Hepatocyte (in vitro differentiated cells): ENCODE measurements around the gene CCL17. TPM values are rescaled to one million over a fixed set of nuclear protein-coding genes. Genes with fewer than 3 reads are reported as not detected.

Experiments
- DNase-seq: peaks from one replicate; pipeline ENCODE4 v3.0.0-alpha.2; 2016; ENCODE audit warnings: low spot score
- H2AFZ ChIP-seq: fragments of 200-600 bp; sonication (generic); 2 replicates; pipeline ENCODE4 v1.6.0; 2016; ENCODE audit warnings: antibody characterized with exemption, mild to moderate bottlenecking
- H3K27ac ChIP-seq: fragments of 200-600 bp; sonication (generic); 2 replicates; pipeline ENCODE4 v1.5.1; 2016; ENCODE audit warnings: mild to moderate bottlenecking
- H3K27me3 ChIP-seq: fragments of 200-600 bp; sonication (generic); 2 replicates; pipeline ENCODE4 v1.6.1; 2016
- H3K36me3 ChIP-seq: fragments of 200-600 bp; sonication (generic); replicated peaks from 2 replicates; pipeline ENCODE4 v1.5.1; 2016; ENCODE audit warnings: low read depth; ENCODE audit not compliant: insufficient read depth
- H3K4me1 ChIP-seq: fragments of 200-600 bp; sonication (generic); 2 replicates; pipeline ENCODE4 v1.5.1; 2016; ENCODE audit warnings: mild to moderate bottlenecking, moderate library complexity; ENCODE audit not compliant: insufficient read depth
- H3K4me2 ChIP-seq: fragments of 200-600 bp; sonication (generic); 2 replicates; pipeline ENCODE4 v1.6.0; 2016
- H3K4me3 ChIP-seq: fragments of 200-600 bp; sonication (generic); 2 replicates; pipeline ENCODE4 v1.5.1; 2016; ENCODE audit warnings: mild to moderate bottlenecking
- H3K79me2 ChIP-seq: fragments of 200-600 bp; sonication (generic); 2 replicates; pipeline ENCODE4 v1.6.0; 2017; ENCODE audit warnings: mild to moderate bottlenecking
- H3K9me2 ChIP-seq: fragments of 200-600 bp; sonication (generic); replicated peaks from 2 replicates; pipeline ENCODE4 v1.6.0; 2017; ENCODE audit warnings: mild to moderate bottlenecking; ENCODE audit not compliant: insufficient read depth
- H3K9me3 ChIP-seq: fragments of 200-600 bp; sonication (generic); 2 replicates; pipeline ENCODE4 v1.5.1; 2016; ENCODE audit warnings: low read depth, mild to moderate bottlenecking
- H4K20me1 ChIP-seq: fragments of 200-600 bp; sonication (generic); 2 replicates; pipeline ENCODE4 v1.6.0; 2016; ENCODE audit warnings: mild to moderate bottlenecking; ENCODE audit not compliant: insufficient read depth, poor library complexity, severe bottlenecking
- CTCF ChIP-seq: fragments of 200-600 bp; sonication (generic); IDR thresholded peaks from 2 replicates; pipeline ENCODE4 v1.5.1; 2016; ENCODE audit warnings: antibody characterized with exemption, mild to moderate bottlenecking; ENCODE audit not compliant: poor library complexity
- EZH2 ChIP-seq: fragments of 200-600 bp; sonication (generic); IDR thresholded peaks from 2 replicates; pipeline ENCODE4 v1.6.1; 2016; ENCODE audit warnings: antibody characterized with exemption, mild to moderate bottlenecking, borderline replicate concordance
- EZH2phosphoT487 ChIP-seq: fragments of 200-600 bp; sonication (generic); IDR thresholded peaks from one replicate; pipeline ENCODE4 v1.6.1; 2018; ENCODE audit warnings: antibody characterized with exemption, mild to moderate bottlenecking, low read depth, moderate library complexity; ENCODE audit not compliant: unreplicated experiment, severe bottlenecking
- WGBS: methylation state at CpG from one replicate; pipeline ENCODE4 v1.1.6; 2016; ENCODE audit warnings: low lambda C conversion rate; ENCODE audit errors: missing lambda C conversion rate; 5-methylcytosine and 5-hydroxymethylcytosine counted together
- polyA plus RNA-seq: library from polyadenylated mRNA; unstranded; fragments of >200 nt; fragmentation: Nextera tagmentation; extraction: Ambion mirVana; gene quantifications from 2 replicates; pipeline ENCODE4 v1.2.1, GENCODE V29; 2016
- total RNA-seq: library from RNA; depleted of rRNA; stranded (reverse); fragments of >200 nt; gene quantifications from 2 replicates; pipeline ENCODE4 v1.2.3, GENCODE V29; 2014

Gene CCL17
- total and polyA plus RNA-seq, 2 experiments from 2014 or later = not detected

- Histone ChIP-seq H3K9me2 (no peaks in the 10 kb centered on the region), H3K36me3 (no peaks in the 10 kb centered on the region), H3K27ac (peak overlapping the region; percentile 89), H3K4me3 (peak overlapping the region; percentile 90), H3K79me2 (peaks cover 47% of the 10 kb centered on the region), H2AFZ (peak overlapping the region; percentile 67), H4K20me1 (no peaks in the 10 kb centered on the region), H3K27me3 (no peaks in the 10 kb centered on the region), H3K4me2 (peak overlapping the region; percentile 91), H3K9me3 (no peaks in the 10 kb centered on the region), H3K4me1 (peaks cover 10% of the 10 kb centered on the region)
- 3% methylated on average over 16 of the region's 16 CpGs for WGBS
- no peak for TF ChIP-seq EZH2phosphoT487
- TF ChIP-seq CTCF = no peak
- TF ChIP-seq EZH2 = no peak
- no peak for DNase-seq
These were observed 58.4 kb downstream of the CCL17 start for GRCh38 chr16:57462978-57463362.

- no peak overlapping the region for H3K27ac ChIP-seq
- TF ChIP-seq EZH2 (no peak), EZH2phosphoT487 (no peak), CTCF (no peak)
- H3K9me3 ChIP-seq = no peaks in the 10 kb centered on the region
- no peaks in the 10 kb centered on the region for H4K20me1 ChIP-seq
- H3K4me1 ChIP-seq = peaks cover 10% of the 10 kb centered on the region
- no peak for DNase-seq
- H3K9me2 ChIP-seq = no peaks in the 10 kb centered on the region
- no peaks in the 10 kb centered on the region for H3K36me3 ChIP-seq
- no peaks in the 10 kb centered on the region for H3K27me3 ChIP-seq
- WGBS = 95% methylated on average over 2 of the region's 2 CpGs
- peak overlapping the region; percentile 91 for H3K4me2 ChIP-seq
- H2AFZ ChIP-seq = no peak overlapping the region
- H3K79me2 ChIP-seq = peaks cover 53% of the 10 kb centered on the region
- no peak overlapping the region for H3K4me3 ChIP-seq
These were observed 60.0 kb downstream of the CCL17 start for GRCh38 chr16:57464523-57464922.

Other genes starting within 250 kb of the CCL17 start
- 73.2 and 79.7 TPM in 2 replicates for gene PSME3IP1, start 218.7 kb upstream of the CCL17 start, total RNA-seq
- gene PSME3IP1, start 218.7 kb upstream of the CCL17 start, polyA plus RNA-seq = 62.6 and 64.2 TPM in 2 replicates
- gene RSPRY1, start 218.4 kb upstream of the CCL17 start, total RNA-seq = 52.7 and 57.5 TPM in 2 replicates
- 42.3 and 52.7 TPM in 2 replicates for gene RSPRY1, start 218.4 kb upstream of the CCL17 start, polyA plus RNA-seq
- gene ARL2BP, start 159.5 kb upstream of the CCL17 start, total RNA-seq = 92.6 and 105 TPM in 2 replicates
- 102 and 104 TPM in 2 replicates for gene ARL2BP, start 159.5 kb upstream of the CCL17 start, polyA plus RNA-seq
- 42.3 and 49.5 TPM in 2 replicates for gene PLLP, start 120.1 kb upstream of the CCL17 start, total RNA-seq
- 31.0 and 38.7 TPM in 2 replicates for gene PLLP, start 120.1 kb upstream of the CCL17 start, polyA plus RNA-seq
- gene CCL22, start 46.0 kb upstream of the CCL17 start, total RNA-seq = 0.13 TPM in 1 of 2 replicates, not detected in the other
- gene CCL22, start 46.0 kb upstream of the CCL17 start, polyA plus RNA-seq = not detected in 2 replicates
- 8.5 and 9.4 TPM in 2 replicates for gene CX3CL1, start 32.3 kb upstream of the CCL17 start, total RNA-seq
- 4.6 and 6.6 TPM in 2 replicates for gene CX3CL1, start 32.3 kb upstream of the CCL17 start, polyA plus RNA-seq
- 53.1 and 54.2 TPM in 2 replicates for gene CIAPIN1, start 42.6 kb downstream of the CCL17 start, total RNA-seq
- 53.7 and 56.1 TPM in 2 replicates for gene CIAPIN1, start 42.6 kb downstream of the CCL17 start, polyA plus RNA-seq
- gene COQ9, start 42.7 kb downstream of the CCL17 start, total RNA-seq = 57.1 and 61.9 TPM in 2 replicates
- 63.2 and 81.5 TPM in 2 replicates for gene COQ9, start 42.7 kb downstream of the CCL17 start, polyA plus RNA-seq
- gene POLR2C, start 57.9 kb downstream of the CCL17 start, total RNA-seq = 92.5 and 101 TPM in 2 replicates
- gene POLR2C, start 57.9 kb downstream of the CCL17 start, polyA plus RNA-seq = 49.0 and 56.6 TPM in 2 replicates
- gene DOK4, start 81.7 kb downstream of the CCL17 start, total RNA-seq = 112 and 122 TPM in 2 replicates
- gene DOK4, start 81.7 kb downstream of the CCL17 start, polyA plus RNA-seq = 96.3 and 106 TPM in 2 replicates
- 10.5 and 11.4 TPM in 2 replicates for gene CCDC102A, start 131.8 kb downstream of the CCL17 start, total RNA-seq
- 13.1 and 17.2 TPM in 2 replicates for gene CCDC102A, start 131.8 kb downstream of the CCL17 start, polyA plus RNA-seq
- gene ADGRG5, start 137.9 kb downstream of the CCL17 start, total RNA-seq = 1.1 and 2.2 TPM in 2 replicates
- gene ADGRG5, start 137.9 kb downstream of the CCL17 start, polyA plus RNA-seq = 1.9 and 2.9 TPM in 2 replicates
- gene ADGRG1, start 223.9 kb downstream of the CCL17 start, total RNA-seq = 29.6 and 45.9 TPM in 2 replicates
- 58.0 and 61.1 TPM in 2 replicates for gene ADGRG1, start 223.9 kb downstream of the CCL17 start, polyA plus RNA-seq